Neural progenitor cell (in vitro differentiated cells): ENCODE measurements around the gene PHACTR1. TPM values are rescaled to one million over a fixed set of nuclear protein-coding genes. Genes with fewer than 3 reads are reported as not detected.

ENCODE experiments used
- DNase-seq: peaks from one replicate; pipeline ENCODE4 v3.0.0-alpha.2; 2016; ENCODE audit warnings: low spot score
- H2AFZ ChIP-seq: fragments of 200-600 bp; sonication (generic); replicated peaks from 2 replicates; pipeline ENCODE4 v1.6.1; 2016; ENCODE audit warnings: antibody characterized with exemption
- H3F3A ChIP-seq: fragments of 200-600 bp; sonication (generic); 2 replicates; pipeline ENCODE4 v1.6.1; 2016; ENCODE audit warnings: antibody characterized with exemption, low read depth
- H3K27ac ChIP-seq: fragments of 200-600 bp; sonication (generic); 2 replicates; pipeline ENCODE4 v1.5.1; 2016; ENCODE audit warnings: mild to moderate bottlenecking
- H3K27me3 ChIP-seq: fragments of 200-600 bp; sonication (generic); 2 replicates; pipeline ENCODE4 v1.6.1; 2016; ENCODE audit warnings: mild to moderate bottlenecking, moderate library complexity
- H3K36me3 ChIP-seq: fragments of 200-600 bp; sonication (generic); 2 replicates; pipeline ENCODE4 v1.5.1; 2016
- H3K4me1 ChIP-seq: fragments of 200-600 bp; sonication (generic); 2 replicates; pipeline ENCODE4 v1.6.1; 2016; ENCODE audit warnings: mixed run types
- H3K4me2 ChIP-seq: fragments of 200-600 bp; sonication (generic); 2 replicates; pipeline ENCODE4 v1.6.1; 2016
- H3K4me3 ChIP-seq: fragments of 200-600 bp; sonication (generic); 2 replicates; pipeline ENCODE4 v1.5.1; 2016
- H3K79me2 ChIP-seq: fragments of 200-600 bp; sonication (generic); 2 replicates; pipeline ENCODE4 v1.6.1; 2016; ENCODE audit warnings: low read depth
- H3K9ac ChIP-seq: fragments of 200-600 bp; sonication (generic); 2 replicates; pipeline ENCODE4 v1.6.1; 2016
- H3K9me3 ChIP-seq: fragments of 200-600 bp; sonication (generic); 2 replicates; pipeline ENCODE4 v1.5.1; 2016; ENCODE audit warnings: low read depth
- H4K20me1 ChIP-seq: fragments of 200-600 bp; sonication (generic); 2 replicates; pipeline ENCODE4 v1.6.1; 2016; ENCODE audit warnings: low read depth
- H3K27ac Mint-ChIP-seq: 3 replicates; pipeline ENCODE4 v1.8.0; 2021; ENCODE audit warnings: mixed read lengths
- H3K27me3 Mint-ChIP-seq: 2 replicates; pipeline ENCODE4 v1.8.0; 2022; ENCODE audit warnings: low read depth, mild to moderate bottlenecking, inconsistent platforms, moderate library complexity, mixed read lengths; ENCODE audit not compliant: insufficient read depth
- H3K36me3 Mint-ChIP-seq: 3 replicates; pipeline ENCODE4 v1.8.0; 2021; ENCODE audit warnings: mixed read lengths
- H3K4me1 Mint-ChIP-seq: 3 replicates; pipeline ENCODE4 v1.8.0; 2021; ENCODE audit warnings: mixed read lengths
- H3K4me3 Mint-ChIP-seq: 3 replicates; pipeline ENCODE4 v1.8.0; 2021; ENCODE audit warnings: mild to moderate bottlenecking, moderate library complexity, mixed read lengths
- H3K9me3 Mint-ChIP-seq: 3 replicates; pipeline ENCODE4 v1.8.0; 2020; ENCODE audit warnings: mixed read lengths
- EZH2 ChIP-seq: fragments of 200-600 bp; sonication (generic); IDR thresholded peaks from 2 replicates; pipeline ENCODE4 v1.6.1; 2017; ENCODE audit warnings: antibody characterized with exemption, mild to moderate bottlenecking, moderate library complexity
- EZH2phosphoT487 ChIP-seq: fragments of 200-600 bp; sonication (generic); IDR thresholded peaks from 2 replicates; pipeline ENCODE4 v1.6.1; 2017; ENCODE audit warnings: antibody characterized with exemption
- total RNA-seq: library from RNA; depleted of rRNA; stranded (reverse); fragments of >200 nt; gene quantifications from 2 replicates; pipeline ENCODE4 v1.2.3, GENCODE V29; 2015; ENCODE audit warnings: low replicate concordance
- TF ChIP-seq, protein P1 (sequence below): fragments of 200-600 bp; sonication (generic); IDR thresholded peaks from 2 replicates; pipeline ENCODE4 v1.5.1; 2017; ENCODE audit warnings: antibody characterized with exemption, mild to moderate bottlenecking

The PHACTR1 gene
- total RNA-seq, 1 donor from 2014 or later, result 2.4 TPM

DNA sequence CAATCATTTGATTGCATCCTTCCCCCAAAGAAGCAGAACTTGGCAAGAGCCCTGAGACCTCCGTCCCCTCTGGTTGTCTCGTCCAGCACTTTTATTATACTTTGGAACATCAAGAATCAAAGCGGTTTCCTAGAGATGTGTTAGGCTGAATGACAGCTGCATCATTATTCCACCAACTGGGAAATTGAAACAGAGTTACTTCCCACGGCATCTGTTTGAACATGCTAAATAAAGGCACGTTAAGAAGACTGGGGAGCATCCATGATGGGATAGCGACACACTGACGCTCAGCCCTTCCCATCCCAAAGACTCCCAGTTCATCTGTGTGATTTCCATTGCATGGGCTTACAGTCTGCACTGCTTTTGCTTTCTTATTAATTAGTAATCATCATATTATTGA is 464.0 kb downstream of the PHACTR1 start:
- peak overlapping the region; percentile 62 for H3K27ac Mint-ChIP-seq
- H3K79me2 ChIP-seq, result no peaks in the 10 kb centered on the region
- H3K4me3 Mint-ChIP-seq, result no peak overlapping the region
- no peaks in the 10 kb centered on the region for H3K9me3 Mint-ChIP-seq
- H3K9me3 ChIP-seq, result no peaks in the 10 kb centered on the region
- no peaks in the 10 kb centered on the region for H3K36me3 Mint-ChIP-seq
- H3K4me3 ChIP-seq, result no peak overlapping the region
- H3K4me2 ChIP-seq, result no peak overlapping the region
- H3K27me3 Mint-ChIP-seq, result peaks cover 8% of the 10 kb centered on the region
- H3K4me1 Mint-ChIP-seq, result peaks cover 45% of the 10 kb centered on the region
- H3K4me1 ChIP-seq, result peaks cover 3% of the 10 kb centered on the region
- no peak for DNase-seq
- H2AFZ ChIP-seq, result no peak overlapping the region
- H3K36me3 ChIP-seq, result no peaks in the 10 kb centered on the region
- no peak overlapping the region for H3K27ac ChIP-seq
- TF ChIP-seq, protein P1, sequence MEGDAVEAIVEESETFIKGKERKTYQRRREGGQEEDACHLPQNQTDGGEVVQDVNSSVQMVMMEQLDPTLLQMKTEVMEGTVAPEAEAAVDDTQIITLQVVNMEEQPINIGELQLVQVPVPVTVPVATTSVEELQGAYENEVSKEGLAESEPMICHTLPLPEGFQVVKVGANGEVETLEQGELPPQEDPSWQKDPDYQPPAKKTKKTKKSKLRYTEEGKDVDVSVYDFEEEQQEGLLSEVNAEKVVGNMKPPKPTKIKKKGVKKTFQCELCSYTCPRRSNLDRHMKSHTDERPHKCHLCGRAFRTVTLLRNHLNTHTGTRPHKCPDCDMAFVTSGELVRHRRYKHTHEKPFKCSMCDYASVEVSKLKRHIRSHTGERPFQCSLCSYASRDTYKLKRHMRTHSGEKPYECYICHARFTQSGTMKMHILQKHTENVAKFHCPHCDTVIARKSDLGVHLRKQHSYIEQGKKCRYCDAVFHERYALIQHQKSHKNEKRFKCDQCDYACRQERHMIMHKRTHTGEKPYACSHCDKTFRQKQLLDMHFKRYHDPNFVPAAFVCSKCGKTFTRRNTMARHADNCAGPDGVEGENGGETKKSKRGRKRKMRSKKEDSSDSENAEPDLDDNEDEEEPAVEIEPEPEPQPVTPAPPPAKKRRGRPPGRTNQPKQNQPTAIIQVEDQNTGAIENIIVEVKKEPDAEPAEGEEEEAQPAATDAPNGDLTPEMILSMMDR, result no peak
- TF ChIP-seq EZH2 (no peak), EZH2phosphoT487 (no peak)
- H3F3A ChIP-seq, result no peaks in the 10 kb centered on the region
- no peaks in the 10 kb centered on the region for H3K27me3 ChIP-seq
- H4K20me1 ChIP-seq, result no peaks in the 10 kb centered on the region
- H3K9ac ChIP-seq, result no peak overlapping the region

DNA sequence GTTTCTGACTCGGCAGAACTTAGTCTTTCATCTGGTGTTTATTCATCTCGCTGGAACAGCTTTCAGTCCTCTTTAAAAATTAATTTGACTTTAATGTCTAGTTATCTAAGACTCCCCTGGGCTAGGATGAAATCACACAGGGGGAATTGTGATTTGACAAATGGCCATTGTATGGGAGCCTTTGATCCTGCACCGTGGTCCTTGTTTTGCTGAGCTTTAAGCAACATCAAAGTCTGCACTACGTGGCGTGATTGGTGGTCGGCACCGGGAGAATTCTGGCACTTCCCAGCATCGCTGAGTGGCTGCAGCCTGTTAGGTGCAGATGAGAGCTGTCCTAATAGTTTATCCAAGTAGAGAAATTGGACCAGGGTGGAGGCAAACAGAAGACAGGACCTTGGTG is 464.8 kb downstream of the PHACTR1 start:
- H4K20me1 ChIP-seq, result no peaks in the 10 kb centered on the region
- H3K4me1 Mint-ChIP-seq, result peaks cover 41% of the 10 kb centered on the region
- no peaks in the 10 kb centered on the region for H3K79me2 ChIP-seq
- peaks cover 3% of the 10 kb centered on the region for H3K4me1 ChIP-seq
- H3K9me3 Mint-ChIP-seq, result no peaks in the 10 kb centered on the region
- no peak for DNase-seq
- peaks cover 5% of the 10 kb centered on the region for H3K27me3 Mint-ChIP-seq
- no peaks in the 10 kb centered on the region for H3K36me3 Mint-ChIP-seq
- H3K9ac ChIP-seq, result no peak overlapping the region
- H3F3A ChIP-seq, result no peaks in the 10 kb centered on the region
- no peak overlapping the region for H3K4me2 ChIP-seq
- H3K27ac ChIP-seq, result no peak overlapping the region
- H3K9me3 ChIP-seq, result no peaks in the 10 kb centered on the region
- H3K4me3 ChIP-seq, result no peak overlapping the region
- TF ChIP-seq EZH2, result no peak
- TF ChIP-seq EZH2phosphoT487, result no peak
- TF ChIP-seq, protein P1, result no peak
- H3K36me3 ChIP-seq, result no peaks in the 10 kb centered on the region
- peak overlapping the region; percentile 22 for H3K27ac Mint-ChIP-seq
- H2AFZ ChIP-seq, result no peak overlapping the region
- peak overlapping the region; percentile 48 for H3K4me3 Mint-ChIP-seq
- H3K27me3 ChIP-seq, result no peaks in the 10 kb centered on the region

DNA sequence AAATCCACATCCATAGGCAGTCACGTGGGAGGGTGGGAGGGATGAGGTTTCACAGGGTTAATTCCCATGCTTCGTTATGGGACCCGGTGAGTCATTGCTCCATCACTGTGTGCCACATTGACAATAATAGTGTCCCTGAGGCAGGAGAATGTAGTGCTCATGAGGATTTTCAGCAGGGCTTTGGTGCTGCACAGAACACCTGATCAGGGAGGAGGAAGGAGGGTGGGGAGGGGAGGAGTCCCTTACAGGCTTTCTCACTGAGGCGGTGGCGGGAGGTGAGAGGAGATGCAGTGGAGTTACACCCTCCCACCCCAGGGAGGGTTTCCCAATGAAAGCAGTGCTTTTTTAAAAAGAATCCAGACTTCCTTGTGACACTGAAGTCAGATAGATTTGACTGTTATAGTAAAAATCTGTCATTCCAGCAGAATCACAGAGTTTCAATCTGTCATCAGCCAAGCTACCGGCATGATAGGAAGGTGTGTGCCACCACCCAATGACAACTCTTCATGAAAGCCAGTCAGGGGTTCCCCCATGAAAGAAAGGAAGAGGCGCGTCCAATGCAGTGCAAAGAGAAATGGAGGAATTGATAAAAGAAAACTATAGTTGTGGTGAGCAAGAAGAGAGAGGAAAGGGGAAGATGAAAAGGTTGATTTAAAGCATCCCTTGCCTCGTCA is 467.0 kb downstream of the PHACTR1 start:
- no peak for TF ChIP-seq EZH2phosphoT487
- TF ChIP-seq EZH2, result no peak
- TF ChIP-seq, protein P1, result no peak
- H2AFZ ChIP-seq, result no peak overlapping the region
- H3K4me1 Mint-ChIP-seq, result peaks cover 48% of the 10 kb centered on the region

More for the DNA sequence above, 467.0 kb downstream of the PHACTR1 start:
- H3K4me1 ChIP-seq, result peaks cover 10% of the 10 kb centered on the region
- no peak overlapping the region for H3K9ac ChIP-seq
- H3K27me3 ChIP-seq, result no peaks in the 10 kb centered on the region
- H3K27ac ChIP-seq, result no peak overlapping the region
- H3K4me3 ChIP-seq, result no peak overlapping the region
- H3K4me3 Mint-ChIP-seq, result no peak overlapping the region
- H3K9me3 Mint-ChIP-seq, result no peaks in the 10 kb centered on the region
- H3K36me3 ChIP-seq, result no peaks in the 10 kb centered on the region
- no peak overlapping the region for H3K4me2 ChIP-seq
- H3K9me3 ChIP-seq, result no peaks in the 10 kb centered on the region
- peaks cover 5% of the 10 kb centered on the region for H3F3A ChIP-seq
- H3K27ac Mint-ChIP-seq, result no peak overlapping the region
- no peaks in the 10 kb centered on the region for H3K79me2 ChIP-seq
- no peak for DNase-seq
- H3K27me3 Mint-ChIP-seq, result peaks cover 4% of the 10 kb centered on the region
- no peaks in the 10 kb centered on the region for H4K20me1 ChIP-seq
- H3K36me3 Mint-ChIP-seq, result no peaks in the 10 kb centered on the region
